Stimulated activated CD4-positive, alpha-beta T cell treated with anti-CD3 and anti-CD28 coated beads, Interleukin-15, amount 100 ng/mL, for 48 hours (primary cell): Measurements from ENCODE around the gene CELSR2.

ENCODE experiments used
- DNase-seq, 2 donors: peaks; one replicate each; pipeline ENCODE4 v3.0.0-alpha.2; 2020; ENCODE audit warnings: low read depth in 2 of 2

Gene CELSR2

GRCh38 chr1:109306832-109307273, 57.5 kb downstream of the CELSR2 start, which contains the start of gene MYBPHL:
MYBPHL (minus strand) TSS chr1:109307011; CDS start chr1:109306991, 20 bp downstream.
- no peak for DNase-seq

- DNase-seq = no peak
Measured at GRCh38 chr1:109307274-109308021, 58.1 kb downstream of the CELSR2 start.

- no peak for DNase-seq
Measured at GRCh38 chr1:109309347-109309746, 60.0 kb downstream of the CELSR2 start.

- no peak for DNase-seq
Measured at GRCh38 chr1:109312246-109312645, 62.9 kb downstream of the CELSR2 start.

GRCh38 chr1:109312978-109313775, 63.8 kb downstream of the CELSR2 start:
- no peak for DNase-seq

- DNase-seq = no peak
Measured at GRCh38 chr1:109314795-109315194, 65.5 kb downstream of the CELSR2 start.

GRCh38 chr1:109315288-109315687, 65.9 kb downstream of the CELSR2 start:
- no peak for DNase-seq

GRCh38 chr1:109316506-109316905, 67.2 kb downstream of the CELSR2 start:
- no peak for DNase-seq

- DNase-seq = no peak
Measured at GRCh38 chr1:109319114-109319513, 69.8 kb downstream of the CELSR2 start.

- DNase-seq = no peak
Measured at GRCh38 chr1:109322974-109323373, 73.6 kb downstream of the CELSR2 start.
